Smooth muscle cell (in vitro differentiated cells): ENCODE results near the gene XDH. TPM values are rescaled to one million over a fixed set of nuclear protein-coding genes. Genes with fewer than 3 reads are reported as not detected.

Source experiments
- DNase-seq: peaks from one replicate; lab custom pipeline; 2025; ENCODE audit not compliant: unreplicated experiment; lab: John Stamatoyannopoulos, UW
- H2AFZ ChIP-seq: fragments of 200-600 bp; sonication (generic); 2 replicates; pipeline ENCODE4 v1.6.0; 2016; ENCODE audit warnings: antibody characterized with exemption, low read depth, mild to moderate bottlenecking
- H3F3A ChIP-seq: fragments of 200-600 bp; sonication (generic); 2 replicates; pipeline ENCODE4 v1.6.0; 2017; ENCODE audit warnings: antibody characterized with exemption, low read depth
- H3K27ac ChIP-seq: fragments of 200-600 bp; sonication (generic); 2 replicates; pipeline ENCODE4 v1.5.1; 2016; ENCODE audit warnings: low read depth, mild to moderate bottlenecking
- H3K27me3 ChIP-seq: fragments of 200-600 bp; sonication (generic); 2 replicates; pipeline ENCODE4 v1.6.1; 2016; ENCODE audit warnings: low read depth, mild to moderate bottlenecking
- H3K36me3 ChIP-seq: fragments of 200-600 bp; sonication (generic); 2 replicates; pipeline ENCODE4 v1.5.1; 2016; ENCODE audit warnings: low read depth
- H3K4me1 ChIP-seq: fragments of 200-600 bp; sonication (generic); 2 replicates; pipeline ENCODE4 v1.5.1; 2016; ENCODE audit warnings: low read depth
- H3K4me2 ChIP-seq: fragments of 200-600 bp; sonication (generic); 2 replicates; pipeline ENCODE4 v1.6.0; 2016; ENCODE audit warnings: mild to moderate bottlenecking
- H3K4me3 ChIP-seq: fragments of 200-600 bp; sonication (generic); 2 replicates; pipeline ENCODE4 v1.5.1; 2016; ENCODE audit warnings: mild to moderate bottlenecking
- H3K79me2 ChIP-seq: fragments of 200-600 bp; sonication (generic); 2 replicates; pipeline ENCODE4 v1.6.0; 2016; ENCODE audit warnings: low read depth, mild to moderate bottlenecking
- H3K9ac ChIP-seq: fragments of 200-600 bp; sonication (generic); 2 replicates; pipeline ENCODE4 v1.6.0; 2016; ENCODE audit warnings: low read depth
- H3K9me3 ChIP-seq: fragments of 200-600 bp; sonication (generic); replicated peaks from 2 replicates; pipeline ENCODE4 v1.5.1; 2016; ENCODE audit warnings: low read depth
- H4K20me1 ChIP-seq: fragments of 200-600 bp; sonication (generic); 2 replicates; pipeline ENCODE4 v1.6.0; 2016; ENCODE audit warnings: low read depth
- WGBS: methylation state at CpG from one replicate; pipeline ENCODE4 v1.1.7; 2016; ENCODE audit warnings: low lambda C conversion rate; 5-methylcytosine and 5-hydroxymethylcytosine counted together
- polyA plus RNA-seq: library from polyadenylated mRNA; unstranded; fragments of >200 nt; fragmentation: Nextera tagmentation; extraction: Ambion mirVana; gene quantifications from 2 replicates; pipeline ENCODE4 v1.2.1, GENCODE V29; 2016
- total RNA-seq: library from RNA; depleted of rRNA; stranded (reverse); fragments of >200 nt; gene quantifications from 2 replicates; pipeline ENCODE4 v1.2.3, GENCODE V29; 2014
- TF ChIP-seq, protein P1 (sequence below): fragments of 200-600 bp; sonication (generic); IDR thresholded peaks from 2 replicates; pipeline ENCODE4 v1.5.1; 2017; ENCODE audit warnings: borderline replicate concordance, mild to moderate bottlenecking, antibody characterized with exemption; ENCODE audit not compliant: insufficient read depth, poor library complexity, severe bottlenecking

XDH gene
- total and polyA plus RNA-seq, 2 experiments from 2014 or later = 0.37 to 6.1 TPM

GRCh38 chr2:31429759-31430438 lies 15.4 kb upstream of the XDH start:
- Histone ChIP-seq H2AFZ (no peak overlapping the region), H3K79me2 (no peaks in the 10 kb centered on the region), H3F3A (no peaks in the 10 kb centered on the region), H4K20me1 (no peaks in the 10 kb centered on the region), H3K36me3 (no peaks in the 10 kb centered on the region), H3K27ac (no peak overlapping the region), H3K4me2 (no peak overlapping the region), H3K4me1 (no peaks in the 10 kb centered on the region), H3K9me3 (no peaks in the 10 kb centered on the region), H3K9ac (no peak overlapping the region), H3K4me3 (no peak overlapping the region), H3K27me3 (no peaks in the 10 kb centered on the region)
- 91% methylated on average over 5 of the region's 5 CpGs for WGBS
- DNase-seq = no peak
- TF ChIP-seq, protein P1, sequence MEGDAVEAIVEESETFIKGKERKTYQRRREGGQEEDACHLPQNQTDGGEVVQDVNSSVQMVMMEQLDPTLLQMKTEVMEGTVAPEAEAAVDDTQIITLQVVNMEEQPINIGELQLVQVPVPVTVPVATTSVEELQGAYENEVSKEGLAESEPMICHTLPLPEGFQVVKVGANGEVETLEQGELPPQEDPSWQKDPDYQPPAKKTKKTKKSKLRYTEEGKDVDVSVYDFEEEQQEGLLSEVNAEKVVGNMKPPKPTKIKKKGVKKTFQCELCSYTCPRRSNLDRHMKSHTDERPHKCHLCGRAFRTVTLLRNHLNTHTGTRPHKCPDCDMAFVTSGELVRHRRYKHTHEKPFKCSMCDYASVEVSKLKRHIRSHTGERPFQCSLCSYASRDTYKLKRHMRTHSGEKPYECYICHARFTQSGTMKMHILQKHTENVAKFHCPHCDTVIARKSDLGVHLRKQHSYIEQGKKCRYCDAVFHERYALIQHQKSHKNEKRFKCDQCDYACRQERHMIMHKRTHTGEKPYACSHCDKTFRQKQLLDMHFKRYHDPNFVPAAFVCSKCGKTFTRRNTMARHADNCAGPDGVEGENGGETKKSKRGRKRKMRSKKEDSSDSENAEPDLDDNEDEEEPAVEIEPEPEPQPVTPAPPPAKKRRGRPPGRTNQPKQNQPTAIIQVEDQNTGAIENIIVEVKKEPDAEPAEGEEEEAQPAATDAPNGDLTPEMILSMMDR = no peak

- Histone ChIP-seq H3K27ac (no peak overlapping the region), H3F3A (no peaks in the 10 kb centered on the region), H3K79me2 (no peaks in the 10 kb centered on the region), H4K20me1 (no peaks in the 10 kb centered on the region), H3K4me1 (no peaks in the 10 kb centered on the region), H3K36me3 (no peaks in the 10 kb centered on the region), H2AFZ (no peak overlapping the region), H3K9ac (no peak overlapping the region), H3K27me3 (no peaks in the 10 kb centered on the region), H3K4me3 (no peak overlapping the region), H3K9me3 (no peaks in the 10 kb centered on the region), H3K4me2 (no peak overlapping the region)
- no peak for DNase-seq
- TF ChIP-seq, protein P1 = no peak
These were observed 14.5 kb upstream of the XDH start for GRCh38 chr2:31429040-31429439.

DNA sequence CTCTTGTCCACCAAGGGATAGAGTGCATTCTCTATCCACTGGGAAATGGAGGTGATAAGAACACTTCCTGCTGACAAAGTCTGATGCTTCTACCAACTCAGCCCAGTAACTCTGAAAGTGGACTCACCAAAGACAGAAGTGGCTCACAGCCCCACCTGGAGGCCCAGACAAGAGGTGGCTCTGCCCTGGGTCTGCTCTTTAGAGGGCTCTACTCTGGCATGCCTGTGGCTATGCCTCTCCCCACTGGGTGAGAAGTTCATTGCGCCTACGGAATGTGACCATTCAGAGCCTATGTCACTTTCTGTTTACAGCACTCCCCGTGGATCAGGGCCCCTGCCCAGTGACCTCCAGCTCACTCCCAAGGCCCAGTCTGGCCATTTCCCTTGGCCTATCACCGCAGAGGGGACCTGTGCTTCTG lies 13.5 kb upstream of the XDH start:
- no peak overlapping the region for H3K9ac ChIP-seq
- TF ChIP-seq, protein P1 = no peak
- no peaks in the 10 kb centered on the region for H3F3A ChIP-seq
- H3K4me1 ChIP-seq = no peaks in the 10 kb centered on the region
- H3K4me2 ChIP-seq = no peak overlapping the region
- H3K79me2 ChIP-seq = no peaks in the 10 kb centered on the region
- H3K27me3 ChIP-seq = no peaks in the 10 kb centered on the region
- no peak overlapping the region for H2AFZ ChIP-seq
- no peak overlapping the region for H3K27ac ChIP-seq
- DNase-seq = no peak
- H3K9me3 ChIP-seq = no peaks in the 10 kb centered on the region
- no peaks in the 10 kb centered on the region for H4K20me1 ChIP-seq
- WGBS = 74% methylated on average over 4 of the region's 4 CpGs
- H3K36me3 ChIP-seq = no peaks in the 10 kb centered on the region
- H3K4me3 ChIP-seq = no peak overlapping the region

DNA sequence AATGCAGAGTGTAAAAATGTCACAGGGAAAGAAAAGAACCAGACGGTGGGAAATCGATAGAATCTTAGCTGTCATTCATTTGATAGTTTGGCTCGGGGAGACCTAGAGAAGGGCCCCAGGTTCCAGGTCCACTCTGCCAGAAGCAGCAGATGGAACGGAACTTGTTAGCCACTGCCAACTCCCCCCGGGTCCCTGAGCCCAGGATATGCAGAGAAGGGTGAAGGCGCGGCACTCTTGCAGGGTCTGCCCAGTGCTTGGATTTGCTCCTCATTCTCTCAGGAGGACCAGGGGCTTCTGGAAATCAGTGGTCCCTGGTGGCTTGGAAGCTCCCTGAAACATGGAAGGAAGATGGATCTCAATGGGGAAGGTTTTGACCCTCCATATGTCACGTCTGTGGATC lies 11.6 kb upstream of the XDH start:
- no peaks in the 10 kb centered on the region for H4K20me1 ChIP-seq
- no peak overlapping the region for H3K27ac ChIP-seq
- no peak overlapping the region for H3K9ac ChIP-seq
- no peaks in the 10 kb centered on the region for H3K27me3 ChIP-seq
- no peaks in the 10 kb centered on the region for H3K36me3 ChIP-seq
- H3K79me2 ChIP-seq = no peaks in the 10 kb centered on the region
- TF ChIP-seq, protein P1 = no peak
- H3K9me3 ChIP-seq = no peaks in the 10 kb centered on the region
- no peaks in the 10 kb centered on the region for H3K4me1 ChIP-seq
- no peaks in the 10 kb centered on the region for H3F3A ChIP-seq
- no peak for DNase-seq
- H2AFZ ChIP-seq = no peak overlapping the region
- 97% methylated on average over 8 of the region's 8 CpGs for WGBS
- no peak overlapping the region for H3K4me3 ChIP-seq
- H3K4me2 ChIP-seq = no peak overlapping the region
